Suprapubic skin (tissue), 4 donors: ENCODE measurements around the gene MINDY3.

Experiments
- EP300 ChIP-seq: sonication (generic); formaldehyde crosslinking; IDR thresholded peaks from one replicate; pipeline ENCODE4 v1.6.1; 2017; ENCODE audit warnings: antibody characterized with exemption
- POLR2A ChIP-seq, 2 donors: fragments of 450-650 bp; IDR thresholded peaks; one replicate each; pipeline ENCODE4 v1.6.1; 2017; ENCODE audit warnings: antibody characterized with exemption in 2 of 2, mild to moderate bottlenecking in 2 of 2, moderate library complexity in 2 of 2
- POLR2AphosphoS5 ChIP-seq, 3 donors: sonication (generic); formaldehyde crosslinking; IDR thresholded peaks; one replicate each; pipeline ENCODE4 v1.6.1; 2017; ENCODE audit warnings: antibody characterized with exemption in 3 of 3
- TF ChIP-seq, protein P1 (sequence below), 2 donors: fragments of 200-600 bp in 1 of 2; fragments of 450-650 bp in 1 of 2; sonication (generic) in 1 of 2; IDR thresholded peaks; one replicate each; pipeline ENCODE4 v1.5.1; 2016 to 2019; ENCODE audit warnings: antibody characterized with exemption in 2 of 2, mild to moderate bottlenecking in 1 of 2, moderate library complexity in 1 of 2

DNA sequence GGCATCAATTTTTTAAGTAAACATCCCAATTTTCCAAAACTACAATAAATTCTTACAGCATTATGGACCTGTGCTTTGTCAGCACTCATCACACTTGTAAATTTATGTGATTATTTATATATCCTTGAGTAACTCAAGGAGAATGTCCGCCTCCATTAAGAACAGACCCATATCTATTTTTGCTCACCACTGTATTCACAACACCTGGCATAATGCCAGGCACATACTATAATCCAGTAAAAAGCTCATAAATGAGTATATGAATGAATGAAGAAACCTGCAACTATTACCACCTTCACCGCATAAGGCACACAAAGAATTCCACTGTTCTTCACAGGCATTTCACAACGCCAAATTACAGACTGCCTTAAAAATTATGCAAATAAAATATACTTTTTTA, 46.9 kb downstream of the MINDY3 start:
- TF ChIP-seq, protein P1, sequence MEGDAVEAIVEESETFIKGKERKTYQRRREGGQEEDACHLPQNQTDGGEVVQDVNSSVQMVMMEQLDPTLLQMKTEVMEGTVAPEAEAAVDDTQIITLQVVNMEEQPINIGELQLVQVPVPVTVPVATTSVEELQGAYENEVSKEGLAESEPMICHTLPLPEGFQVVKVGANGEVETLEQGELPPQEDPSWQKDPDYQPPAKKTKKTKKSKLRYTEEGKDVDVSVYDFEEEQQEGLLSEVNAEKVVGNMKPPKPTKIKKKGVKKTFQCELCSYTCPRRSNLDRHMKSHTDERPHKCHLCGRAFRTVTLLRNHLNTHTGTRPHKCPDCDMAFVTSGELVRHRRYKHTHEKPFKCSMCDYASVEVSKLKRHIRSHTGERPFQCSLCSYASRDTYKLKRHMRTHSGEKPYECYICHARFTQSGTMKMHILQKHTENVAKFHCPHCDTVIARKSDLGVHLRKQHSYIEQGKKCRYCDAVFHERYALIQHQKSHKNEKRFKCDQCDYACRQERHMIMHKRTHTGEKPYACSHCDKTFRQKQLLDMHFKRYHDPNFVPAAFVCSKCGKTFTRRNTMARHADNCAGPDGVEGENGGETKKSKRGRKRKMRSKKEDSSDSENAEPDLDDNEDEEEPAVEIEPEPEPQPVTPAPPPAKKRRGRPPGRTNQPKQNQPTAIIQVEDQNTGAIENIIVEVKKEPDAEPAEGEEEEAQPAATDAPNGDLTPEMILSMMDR (IDR thresholded peaks at IDR 0.05), result no peak
- TF ChIP-seq POLR2AphosphoS5 (IDR thresholded peaks at IDR 0.05) (no peak), POLR2A (IDR thresholded peaks at IDR 0.05) (no peak), EP300 (no peak)
